Heart right ventricle (tissue), 16 donors: Measurements from ENCODE around the gene TNNI2. TPM values are rescaled to one million over a fixed set of nuclear protein-coding genes. Genes with fewer than 3 reads are reported as not detected.

Experiments used
- ATAC-seq, 8 donors: fragments of 200-7000 bp; cut with Tn5 transposase; one replicate each; pipeline ENCODE4 v1.9.1; 2020; ENCODE audit warnings: mild to moderate bottlenecking in 8 of 8, moderate library complexity in 8 of 8, moderate number of reproducible peaks in 1 of 8
- DNase-seq, 2 donors: peaks; one replicate each; pipeline ENCODE4 v3.0.0-alpha.2; 2020
- H3K27ac ChIP-seq, 10 donors: fragments of 200-600 bp; sonication (generic) in 2 of 10; one replicate each; pipeline versions ENCODE4 v1.5.0 to v1.8.0; 2020 to 2022; ENCODE audit warnings: mild to moderate bottlenecking in 3 of 10
- H3K27me3 ChIP-seq, 7 donors: fragments of 200-600 bp; one replicate each; pipeline ENCODE4 v1.8.0; 2021 to 2022; ENCODE audit warnings: mild to moderate bottlenecking in 2 of 7
- H3K36me3 ChIP-seq, 9 donors: fragments of 200-600 bp; sonication (generic) in 1 of 9; one replicate each; pipeline versions ENCODE4 v1.5.0 to v1.8.0; 2020 to 2022; ENCODE audit warnings: mild to moderate bottlenecking in 2 of 9
- H3K4me1 ChIP-seq, 9 donors: fragments of 200-600 bp; sonication (generic) in 1 of 9; one replicate each; pipeline versions ENCODE4 v1.5.0 to v1.8.0; 2020 to 2022; ENCODE audit warnings: mild to moderate bottlenecking in 4 of 9
- H3K4me3 ChIP-seq, 10 donors: fragments of 200-600 bp; sonication (generic) in 2 of 10; one replicate each; pipeline versions ENCODE4 v1.5.0 to v1.8.0; 2020 to 2022; ENCODE audit warnings: mild to moderate bottlenecking in 7 of 10, moderate library complexity in 2 of 10
- H3K9me3 ChIP-seq, 11 donors: fragments of 200-600 bp in 10 of 11; sonication (generic) in 2 of 11; one replicate each; pipeline versions ENCODE4 v1.5.0 to v1.8.0; 2013 to 2022; ENCODE audit warnings: mild to moderate bottlenecking in 2 of 11, control low read depth in 1 of 11, moderate library complexity in 1 of 11
- CTCF ChIP-seq, 9 donors: fragments of 200-600 bp; sonication (generic) in 2 of 9; IDR thresholded peaks; one replicate each; pipeline versions ENCODE4 v1.5.0 to v1.8.0; 2021 to 2022; ENCODE audit warnings: antibody characterized with exemption in 9 of 9, mild to moderate bottlenecking in 5 of 9, moderate library complexity in 1 of 9
- WGBS, 2 donors: extraction: QIAGEN DNeasy Blood & Tissue Kit; methylation state at CpG; one replicate each; pipeline ENCODE4 v1.1.7; 2013; ENCODE audit warnings: inconsistent platforms in 1 of 2; 5-methylcytosine and 5-hydroxymethylcytosine counted together
- intact Hi-C, 10 donors: fragments of 100-400 bp; cut with DNase I; formaldehyde crosslinking; loops; one replicate each; pipeline versions ENCODE4 v1.11.1 to v1.14.2; 2022
- polyA plus RNA-seq, 2 donors: library from polyadenylated mRNA; stranded (reverse); fragments of 200-250 nt; gene quantifications; one replicate each; pipeline ENCODE4 v1.2.3, GENCODE V29; 2013
- total RNA-seq, 10 donors: library from RNA; stranded (reverse); fragmentation: NEBNext Ultra II Directional in 3 of 10; extraction: Animal tissue kit (Norgen Biotek cat#: 25700) in 3 of 10; gene quantifications; one replicate each; pipeline versions ENCODE4 v1.2.1 to v1.2.4, GENCODE V29; 2021 to 2023
- donor health status: Arrhythmogenic right ventricular cardiomyopathy.
- donor health status: ischemic (EF 13 %, LVEDD 7.1; RV severe dilation, severe dysfunction).
- donor health status: healthy with polysubstance abuse.
- donor health status: DM: no; HTN: yes; CAD: no.
- donor health status: DM: no; HTN: no; CAD: no.
- donor health status: ischemic (EF 25% LVEDD 6.9; RV normal size, moderate dysfunction).
- donor health status: ischemic (EF 25% LVEDD 5.7; RV mildly dilated, moderate dysfunction).
- donor health status: healthy.
- donor health status: DM: yes; HTN: yes; CAD: no.
- donor health status: Ischemic cardiomyopathy.
- donor health status: ischemic (EF 35%, LVEDD 5.7; RV mildly dilated, moderate dysfunction).
- donor health status: nonischemic (EF 11% LVEDD 7.7; RV severe dilation, severe dysfunction).
- donor health status: DM: yes; HTN: yes; CAD: no.
- donor health status: PGD.
- donor health status: ischemic (EF 29% LVEDD 5.4; RV normal size, mild dysfunction).
- donor health status: nonischemic (EF 23%, LVEDD 6.1; RV moderate dilation, normal function).

TNNI2 gene
- total and polyA plus RNA-seq, 12 donors: 0.36 to 1.2 (median 0.55) TPM; not detected in 7

GRCh38 chr11:1844221-1845094 is 5.7 kb downstream of the TNNI2 start:
- intact Hi-C loops: loop anchor here in 4 of 10 donors (5.0 kb wide), 3 partner anchors 33 to 1472 kb away; no protein-coding TSS in a partner anchor
- Histone ChIP-seq H3K36me3 (no peaks in the 10 kb centered on the region), H3K27ac (peak overlapping the region in 8 of 10 donors; percentile 4 to 81 (median 44)), H3K4me3 (peak overlapping the region in 1 of 10 donors; percentile 4), H3K27me3 (no peaks in the 10 kb centered on the region), H3K9me3 (no peaks in the 10 kb centered on the region), H3K4me1 (peaks cover 5 to 65% (median 27%) of the 10 kb centered on the region in 9 donors)
- DNase-seq (peak; percentile 54 to 56), ATAC-seq (peak in 7 of 8 donors; percentile 24 to 75 (median 47))
- 47 to 62% methylated on average over 23 of the region's 23 CpGs for WGBS, 2 donors
- no peak for TF ChIP-seq CTCF (IDR thresholded peaks at IDR 0.05)

DNA sequence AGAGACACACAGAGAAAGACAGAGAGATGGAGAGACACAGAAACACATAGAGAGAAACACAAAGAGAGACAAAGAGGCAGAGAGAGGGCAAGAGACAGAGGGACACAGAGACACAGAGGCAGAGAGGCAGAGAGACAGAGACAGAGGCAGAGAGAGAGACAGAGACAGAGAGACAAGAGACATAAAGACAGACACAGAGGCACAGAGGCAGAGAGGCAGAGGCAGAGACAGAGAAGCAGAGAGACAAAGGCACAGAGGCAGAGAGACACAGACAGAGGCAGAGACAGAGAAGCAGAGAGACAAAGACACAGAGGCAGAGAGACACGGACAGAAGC is 6.3 kb downstream of the TNNI2 start:
- no peaks in the 10 kb centered on the region for H3K36me3 ChIP-seq
- no peak for ATAC-seq
- intact Hi-C loops: no loop called here
- peak overlapping the region in 6 of 10 donors; percentile 22 to 81 (median 53) for H3K27ac ChIP-seq
- H3K9me3 ChIP-seq: no peaks in the 10 kb centered on the region
- no peaks in the 10 kb centered on the region for H3K27me3 ChIP-seq
- H3K4me3 ChIP-seq: no peak overlapping the region
- H3K4me1 ChIP-seq: peaks cover 5 to 65% (median 21%) of the 10 kb centered on the region in 9 donors
- no peak for DNase-seq
- no peak for TF ChIP-seq CTCF (IDR thresholded peaks at IDR 0.05)
- 85 to 100% methylated on average over 1 of the region's 1 CpG for WGBS, 2 donors

DNA sequence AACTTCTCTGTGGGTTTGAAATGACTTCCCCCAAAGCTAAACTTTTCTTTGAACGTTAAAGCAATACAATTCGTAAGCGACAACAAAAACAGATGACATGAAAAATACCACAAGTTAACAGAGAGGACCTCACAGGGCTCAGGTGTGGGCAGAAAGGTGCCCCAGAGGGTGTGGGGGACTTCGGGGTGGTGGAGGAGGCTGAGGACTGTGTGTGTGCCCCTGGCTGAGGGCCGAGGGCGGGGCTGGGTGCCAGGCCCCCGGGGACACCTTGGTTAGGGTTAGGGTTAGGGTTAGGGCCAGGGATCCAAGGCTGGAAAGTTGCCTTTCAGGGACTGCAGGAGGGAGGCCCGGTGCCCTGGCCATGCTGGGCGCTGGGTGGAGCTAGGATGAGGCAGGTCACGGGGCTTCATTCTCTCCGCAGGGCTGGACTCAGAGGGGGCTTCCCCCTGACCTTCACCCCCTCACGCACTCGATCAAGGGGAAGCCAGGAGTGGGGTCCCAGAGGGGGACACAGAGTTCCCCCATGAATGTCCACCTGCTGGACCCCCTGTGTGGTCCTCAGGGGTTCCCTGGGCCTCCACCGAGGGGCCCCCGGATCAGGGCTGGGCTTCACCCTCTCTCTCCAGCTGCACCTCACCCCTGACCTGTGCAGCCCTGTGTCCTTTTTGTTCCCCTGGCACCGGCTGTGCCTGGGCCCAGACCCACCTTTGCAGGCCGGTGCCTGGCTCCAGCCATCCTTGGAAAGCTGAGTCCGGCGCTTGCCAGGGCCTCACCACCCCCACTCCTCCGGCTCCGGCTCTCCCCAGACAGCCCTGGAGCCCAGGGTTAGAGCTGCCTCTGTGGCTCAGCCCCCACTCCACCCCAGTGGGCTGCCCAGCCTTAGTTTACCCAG is 7.0 kb downstream of the TNNI2 start:
- DNase-seq: peak in 1 of 2 donors; percentile 11
- WGBS, 2 donors: 83 to 93% methylated on average over 20 to 21 of the region's 21 CpGs

More for the DNA sequence above, 7.0 kb downstream of the TNNI2 start:
- Histone ChIP-seq H3K27me3 (no peaks in the 10 kb centered on the region), H3K36me3 (no peaks in the 10 kb centered on the region), H3K9me3 (no peaks in the 10 kb centered on the region), H3K4me3 (no peak overlapping the region), H3K4me1 (peaks cover 5 to 67% (median 21%) of the 10 kb centered on the region in 9 donors), H3K27ac (peak overlapping the region in 2 of 10 donors; percentile 80 to 81)
- no peak for TF ChIP-seq CTCF (IDR thresholded peaks at IDR 0.05)
- no peak for ATAC-seq
- intact Hi-C loops: no loop called here
